ENCODE measurements around the gene TRABD2B.

DNA sequence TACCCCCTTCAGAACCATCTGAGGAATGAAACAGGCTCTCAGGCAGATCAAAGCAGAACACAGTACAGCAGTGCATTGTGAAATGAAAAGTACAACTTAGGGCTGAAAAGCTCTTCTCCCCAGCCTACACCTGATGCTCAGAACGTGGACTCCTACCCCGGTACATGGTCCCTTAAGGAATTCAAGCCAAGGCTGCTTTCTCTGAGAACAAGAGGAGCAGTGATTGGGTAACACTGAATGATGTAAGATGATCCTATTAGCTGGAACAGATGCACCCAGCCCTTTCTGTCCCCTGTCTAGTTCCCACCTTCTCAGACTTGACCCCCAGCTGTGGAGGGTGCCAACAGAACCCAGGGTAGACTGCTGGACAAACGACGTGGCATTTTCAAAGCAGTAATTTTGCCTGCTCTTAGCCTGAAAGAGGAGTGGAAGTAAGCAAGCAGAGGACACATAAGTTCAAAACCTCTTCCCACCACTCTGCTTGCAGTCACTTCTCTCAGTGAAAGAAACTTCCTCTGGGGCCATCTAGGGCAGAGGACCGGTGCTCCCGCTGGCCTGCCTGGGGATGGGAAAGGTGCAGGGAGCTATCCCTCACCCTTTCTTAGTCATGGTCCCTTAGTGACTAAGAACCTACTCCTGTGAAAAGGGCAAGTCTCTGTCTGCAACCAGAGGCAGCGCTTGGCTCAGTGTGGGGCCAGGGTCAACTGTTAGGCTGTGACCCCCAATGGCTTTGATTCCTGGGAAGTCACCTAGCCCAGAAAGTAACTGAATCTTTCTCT, 72.7 kb downstream of the TRABD2B start:
- TF ChIP-seq EZH2 (IDR thresholded peaks at IDR 0.05; ENCODE audit: insufficient read depth, poor library complexity, severe bottlenecking) (no peak), EZH2phosphoT487 (IDR thresholded peaks at IDR 0.05; ENCODE audit: insufficient read depth, low read depth) (no peak)

All from GM23248 (cell line).